H1 (cell line): ENCODE results near the gene PTCH2. TPM values are rescaled to one million over a fixed set of nuclear protein-coding genes. Genes with fewer than 3 reads are reported as not detected.
"Not testable (repeated sequence)": the region's sequence is repeated elsewhere in the genome, so short reads cannot be mapped to it uniquely, and the experiment has no call there.

ENCODE experiments used
- CTCF ChIA-PET: fragments of 300-600 bp; sonication (Branson Sonifier 250); formaldehyde crosslinking; loops from one replicate; lab custom pipeline; 2021; ENCODE audit not compliant: partially characterized antibody; lab: Charles Lee
- POLR2A ChIA-PET: fragments of 300-600 bp; sonication (Branson Sonifier 250); formaldehyde crosslinking; loops from one replicate; lab custom pipeline; 2021; ENCODE audit warnings: inconsistent platforms; ENCODE audit not compliant: partially characterized antibody; lab: Charles Lee
- DNase-seq, 2 experiments: peaks; one replicate each; pipeline versions ENCODE4 v3.0.0 to v3.0.0-alpha.2; 2010 to 2022; ENCODE audit warnings: low spot score in 2 of 2, low read depth in 1 of 2, mixed read lengths in 1 of 2
- FAIRE-seq: peaks from 2 replicates; lab custom pipeline; 2011; peaks lifted over from hg19 to GRCh38; lab: Jason Lieb, UNC
- H2AFZ ChIP-seq: 2 replicates; pipeline ENCODE4 v1.8.1; 2012; ENCODE audit warnings: low read length, inconsistent platforms
- H2AK5ac ChIP-seq: 2 replicates; pipeline ENCODE4 v1.6.1; 2013; ENCODE audit warnings: low read depth, low read length
- H2BK120ac ChIP-seq: replicated peaks from 2 replicates; pipeline ENCODE3; 2013; ENCODE audit warnings: low read depth, low read length, inconsistent platforms
- H2BK12ac ChIP-seq: 2 replicates; pipeline ENCODE4 v1.6.1; 2013; ENCODE audit warnings: low read depth, low read length
- H2BK15ac ChIP-seq: 2 replicates; pipeline ENCODE4 v1.6.1; 2013; ENCODE audit warnings: low read length
- H2BK20ac ChIP-seq: 2 replicates; pipeline ENCODE4 v1.6.1; 2013; ENCODE audit warnings: low read length
- H2BK5ac ChIP-seq: 2 replicates; pipeline ENCODE4 v1.6.1; 2013; ENCODE audit warnings: low read depth, low read length
- H3K14ac ChIP-seq: 2 replicates; pipeline ENCODE4 v1.6.1; 2013; ENCODE audit warnings: inconsistent platforms; ENCODE audit not compliant: insufficient read length
- H3K18ac ChIP-seq: 2 replicates; pipeline ENCODE4 v1.6.1; 2013; ENCODE audit warnings: low read length; ENCODE audit errors: extremely low read depth
- H3K23ac ChIP-seq: 2 replicates; pipeline ENCODE4 v1.6.1; 2013; ENCODE audit warnings: inconsistent platforms; ENCODE audit not compliant: insufficient read length
- H3K23me2 ChIP-seq: 2 replicates; pipeline ENCODE4 v1.6.1; 2013; ENCODE audit warnings: low read depth, low read length
- H3K27ac ChIP-seq: 2 replicates; pipeline ENCODE4 v1.6.1; 2011; ENCODE audit warnings: low read depth, low read length, inconsistent platforms
- H3K27me3 ChIP-seq, 4 experiments: replicated peaks in 1 of 4; 1 replicate in 1 of 4; 2 replicates in 3 of 4; pipeline versions ENCODE4 v1.6.1 to v1.8.1; 2011 to 2013; ENCODE audit warnings: low read length in 3 of 4, mild to moderate bottlenecking in 3 of 4, inconsistent platforms in 2 of 4, mixed read lengths in 2 of 4, moderate library complexity in 1 of 4; ENCODE audit not compliant: control insufficient read depth in 3 of 4, insufficient read depth in 3 of 4; ENCODE audit errors: extremely low read depth in 1 of 4
- H3K36me3 ChIP-seq, 4 experiments: 2 replicates each; pipeline versions ENCODE4 v1.6.1 to v1.8.1; 2011 to 2013; ENCODE audit warnings: mild to moderate bottlenecking in 4 of 4, low read length in 3 of 4, moderate library complexity in 2 of 4, control low read depth in 1 of 4, inconsistent platforms in 1 of 4; ENCODE audit not compliant: insufficient read depth in 4 of 4, control insufficient read depth in 2 of 4
- H3K4ac ChIP-seq: replicated peaks from 2 replicates; pipeline ENCODE3; 2013; ENCODE audit warnings: low read length, low read depth, mixed read lengths, inconsistent platforms; ENCODE audit not compliant: insufficient read length
- H3K4me1 ChIP-seq, 4 experiments: replicated peaks in 1 of 4; 1 replicate in 1 of 4; 2 replicates in 3 of 4; pipeline versions ENCODE4 v1.6.1 to v1.8.1; 2011 to 2013; ENCODE audit warnings: low read length in 3 of 4, inconsistent platforms in 2 of 4, mixed read lengths in 1 of 4; ENCODE audit not compliant: insufficient read depth in 4 of 4, control insufficient read depth in 3 of 4
- H3K4me2 ChIP-seq, 2 experiments: 2 replicates each; pipeline versions ENCODE4 v1.6.1 to v1.8.1; 2011 to 2013; ENCODE audit warnings: low read depth in 2 of 2, low read length in 2 of 2, control low read depth in 1 of 2, inconsistent platforms in 1 of 2, mild to moderate bottlenecking in 1 of 2; ENCODE audit not compliant: insufficient read depth in 1 of 2
- H3K4me3 ChIP-seq, 4 experiments: fragments of 200-600, 300-600 bp in 1 of 4; sonication (generic), shearing (Covaris generic), sonication (Bioruptor Twin) in 1 of 4; 2 replicates each; pipeline versions ENCODE4 v1.5.1 to v1.8.1; 2011 to 2016; ENCODE audit warnings: low read length in 4 of 4, low read depth in 3 of 4, control low read depth in 2 of 4, inconsistent platforms in 2 of 4, mild to moderate bottlenecking in 2 of 4, mixed read lengths in 1 of 4, moderate library complexity in 1 of 4; ENCODE audit not compliant: insufficient read depth in 2 of 4; ENCODE audit errors: extremely low read depth in 1 of 4
- H3K56ac ChIP-seq: replicated peaks from 2 replicates; pipeline ENCODE3; 2013; ENCODE audit warnings: low read depth, mild to moderate bottlenecking, mixed read lengths, low read length, inconsistent platforms; ENCODE audit not compliant: insufficient read length
- H3K79me1 ChIP-seq: 2 replicates; pipeline ENCODE4 v1.6.1; 2013; ENCODE audit warnings: low read depth, low read length, control low read depth
- H3K79me2 ChIP-seq, 2 experiments: 2 replicates each; pipeline versions ENCODE4 v1.6.1 to v1.8.1; 2012 to 2013; ENCODE audit warnings: low read length in 2 of 2, mild to moderate bottlenecking in 2 of 2, inconsistent platforms in 1 of 2; ENCODE audit not compliant: insufficient read depth in 2 of 2, control insufficient read depth in 1 of 2
- H3K9ac ChIP-seq, 4 experiments: replicated peaks in 1 of 4; 1 replicate in 1 of 4; 2 replicates in 3 of 4; pipeline versions ENCODE4 v1.6.1 to v1.8.1; 2011 to 2013; ENCODE audit warnings: low read depth in 3 of 4, low read length in 3 of 4, control low read depth in 2 of 4, mild to moderate bottlenecking in 2 of 4, moderate library complexity in 2 of 4, inconsistent platforms in 1 of 4; ENCODE audit errors: extremely low read depth in 1 of 4
- H3K9me3 ChIP-seq, 2 experiments: 2 replicates each; pipeline versions ENCODE4 v1.6.1 to v1.8.1; 2012 to 2013; ENCODE audit warnings: mild to moderate bottlenecking in 2 of 2, moderate library complexity in 2 of 2, control low read depth in 1 of 2, inconsistent platforms in 1 of 2, low read depth in 1 of 2, low read length in 1 of 2, mixed read lengths in 1 of 2; ENCODE audit not compliant: insufficient read depth in 2 of 2
- H4K20me1 ChIP-seq, 2 experiments: replicated peaks in 1 of 2; 2 replicates each; pipeline versions ENCODE3 to v1.8.1; 2011 to 2013; ENCODE audit warnings: inconsistent platforms in 2 of 2, low read length in 2 of 2, mild to moderate bottlenecking in 1 of 2; ENCODE audit not compliant: insufficient read depth in 2 of 2, control insufficient read depth in 1 of 2
- H4K5ac ChIP-seq: 2 replicates; pipeline ENCODE4 v1.6.1; 2013; ENCODE audit warnings: low read length, low read depth, mixed read lengths, inconsistent platforms; ENCODE audit not compliant: insufficient read length
- H4K8ac ChIP-seq: 2 replicates; pipeline ENCODE4 v1.8.0; 2013; ENCODE audit warnings: mild to moderate bottlenecking, moderate library complexity, low read length, inconsistent platforms; ENCODE audit not compliant: insufficient read depth; ENCODE audit errors: extremely low read depth
- H4K91ac ChIP-seq: replicated peaks from 2 replicates; pipeline ENCODE3; 2013; ENCODE audit warnings: low read length, mixed read lengths, inconsistent platforms; ENCODE audit not compliant: insufficient read length
- WGBS, 2 experiments: shearing (Covaris generic) in 1 of 2; methylation state at CpG; one replicate each; pipeline versions ENCODE4 v1.1.6 to v1.1.7; 2013 to 2015; ENCODE audit warnings: low lambda C conversion rate in 2 of 2, mixed read lengths in 2 of 2, inconsistent platforms in 1 of 2, low coverage in 1 of 2, missing lambda C conversion rate in 1 of 2; ENCODE audit not compliant: insufficient replicate concordance in 2 of 2, insufficient coverage in 1 of 2, insufficient read length in 1 of 2; ENCODE audit errors: extremely low coverage in 1 of 2, missing lambda C conversion rate in 1 of 2; 5-methylcytosine and 5-hydroxymethylcytosine counted together
- polyA plus RNA-seq, 7 experiments: library from polyadenylated mRNA; depleted of rRNA in 3 of 7; stranded (reverse) in 5 of 7; unstranded in 2 of 7; fragments of >200 nt in 5 of 7; fragments of 200-250 nt in 2 of 7; gene quantifications; 1 replicate in 5 of 7; 2 replicates in 1 of 7; 4 replicates in 1 of 7; pipeline versions ENCODE4 v1.2.1 to v1.2.3, GENCODE V29; 2011 to 2013; ENCODE audit warnings: missing spikeins in 2 of 7, mixed read lengths in 2 of 7
- total RNA-seq: library from RNA; stranded (reverse); fragmentation: NEBNext Ultra II Directional; extraction: Animal tissue kit (Norgen Biotek cat#: 25700); gene quantifications from 2 replicates; pipeline ENCODE4 v1.2.1, GENCODE V29; 2021

PTCH2 gene
- total and polyA plus RNA-seq, 2 of the 8 experiments (the other 6 are each of a cell fraction or from before 2014, with no cell fraction given) = 0.35 to 1.2 TPM

DNA sequence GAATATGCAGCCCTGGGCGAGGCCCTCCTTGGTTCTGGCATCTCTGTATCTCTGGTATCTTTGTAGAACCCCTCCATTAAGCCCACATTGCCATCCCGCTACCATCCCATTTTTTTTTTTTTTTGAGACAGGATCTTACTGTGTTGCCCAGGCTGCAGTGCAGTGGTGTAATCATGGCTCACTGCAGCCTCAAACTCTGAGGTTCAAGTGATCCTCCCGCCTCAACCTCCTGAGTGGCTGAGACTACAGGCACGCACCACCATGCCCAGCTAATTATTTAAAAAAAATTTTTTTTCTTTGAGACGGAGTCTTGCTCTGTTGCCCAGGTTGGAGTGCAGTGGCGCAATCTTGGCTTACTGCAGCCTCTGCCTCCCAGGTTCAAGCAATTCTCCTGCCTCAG is 18.7 kb downstream of the PTCH2 start:
- not testable (repeated sequence) for H3K18ac ChIP-seq, H3K56ac ChIP-seq, H3K79me1 ChIP-seq, H3K4me2 ChIP-seq, DNase-seq, H2BK15ac ChIP-seq, FAIRE-seq, H3K4me3 ChIP-seq, H2BK20ac ChIP-seq, H3K27ac ChIP-seq, H3K9me3 ChIP-seq, H4K91ac ChIP-seq, H4K5ac ChIP-seq, H4K8ac ChIP-seq, H3K23ac ChIP-seq, H3K9ac ChIP-seq, H3K79me2 ChIP-seq, H3K14ac ChIP-seq, H3K4ac ChIP-seq, H4K20me1 ChIP-seq, H3K36me3 ChIP-seq, H3K27me3 ChIP-seq, H2AK5ac ChIP-seq, H3K23me2 ChIP-seq, H2AFZ ChIP-seq, H2BK120ac ChIP-seq, H2BK12ac ChIP-seq, H2BK5ac ChIP-seq
- ChIA-PET CTCF (interaction anchor here (2.2 to 3.2 kb wide), 3 partner anchors 10 to 24 kb away, joined by 5 to 14 read pairs (median 7); partner anchors contain the start of gene PLK3), POLR2A (interaction anchor here (1.7 to 16.6 kb wide), 7 partner anchors 19 to 102 kb away, joined by 3 to 547 read pairs (median 98); partner anchors contain the start of genes BEST4, BTBD19, DYNLT4 and PLK3)
- WGBS, 2 experiments = 88% methylated on average over 6 of the region's 6 CpGs; no CpG with 5 or more reads in 1 of the 2 experiments
- H3K4me1 ChIP-seq = peaks cover under 1 to 14% (median 5%) of the 10 kb centered on the region in 4 experiments
